Measurements from ENCODE around the gene TSPAN10. TPM values are rescaled to one million over a fixed set of nuclear protein-coding genes. Genes with fewer than 3 reads are reported as not detected.

The TSPAN10 gene
- total and polyA plus RNA-seq, 2 experiments from 2014 or later: 5.0 to 5.8 TPM

GRCh38 chr17:81656835-81657234 is 19.8 kb downstream of the TSPAN10 start:
- no peaks in the 10 kb centered on the region for H3K36me3 ChIP-seq
- H3K27ac ChIP-seq: peak overlapping the region; percentile 14
- H3K9me3 ChIP-seq (ENCODE audit: low read depth): no peaks in the 10 kb centered on the region
- TF ChIP-seq CTCF (IDR thresholded peaks at IDR 0.05; ENCODE audit: low read depth, low read length): no peak
- H3K4me1 ChIP-seq (ENCODE audit: low read depth): peaks cover 15% of the 10 kb centered on the region
- DNase-seq (ENCODE audit: low read depth in 1 of 2, low spot score in 1 of 2): no peak
- H3K27me3 ChIP-seq: no peaks in the 10 kb centered on the region
- H3K4me3 ChIP-seq: no peak overlapping the region

GRCh38 chr17:81659038-81659437 is 22.0 kb downstream of the TSPAN10 start:
- no peak overlapping the region for H3K4me3 ChIP-seq
- no peaks in the 10 kb centered on the region for H3K36me3 ChIP-seq
- TF ChIP-seq CTCF (IDR thresholded peaks at IDR 0.05; ENCODE audit: low read depth, low read length): no peak
- H3K4me1 ChIP-seq (ENCODE audit: low read depth): peaks cover 10% of the 10 kb centered on the region
- H3K9me3 ChIP-seq (ENCODE audit: low read depth): no peaks in the 10 kb centered on the region
- H3K27me3 ChIP-seq: no peaks in the 10 kb centered on the region
- no peak for DNase-seq (ENCODE audit: low read depth in 1 of 2, low spot score in 1 of 2)
- H3K27ac ChIP-seq: no peak overlapping the region

GRCh38 chr17:81660441-81660840 is 23.4 kb downstream of the TSPAN10 start:
- no peak for DNase-seq (ENCODE audit: low read depth in 1 of 2, low spot score in 1 of 2)
- Histone ChIP-seq H3K36me3 (no peaks in the 10 kb centered on the region), H3K27ac (no peak overlapping the region), H3K9me3 (ENCODE audit: low read depth) (no peaks in the 10 kb centered on the region), H3K4me3 (no peak overlapping the region), H3K27me3 (no peaks in the 10 kb centered on the region), H3K4me1 (ENCODE audit: low read depth) (peaks cover 13% of the 10 kb centered on the region)
- TF ChIP-seq CTCF (IDR thresholded peaks at IDR 0.05; ENCODE audit: low read depth, low read length): no peak

GRCh38 chr17:81662002-81662401 is 25.0 kb downstream of the TSPAN10 start:
- H3K27ac ChIP-seq: no peak overlapping the region
- no peak for TF ChIP-seq CTCF (IDR thresholded peaks at IDR 0.05; ENCODE audit: low read depth, low read length)
- no peaks in the 10 kb centered on the region for H3K27me3 ChIP-seq
- H3K9me3 ChIP-seq (ENCODE audit: low read depth): no peaks in the 10 kb centered on the region
- H3K4me3 ChIP-seq: no peak overlapping the region
- DNase-seq (ENCODE audit: low read depth in 1 of 2, low spot score in 1 of 2): no peak
- no peaks in the 10 kb centered on the region for H3K36me3 ChIP-seq
- peaks cover 13% of the 10 kb centered on the region for H3K4me1 ChIP-seq (ENCODE audit: low read depth)

GRCh38 chr17:81664051-81664470 is 27.1 kb downstream of the TSPAN10 start:
- Histone ChIP-seq H3K27me3 (no peaks in the 10 kb centered on the region), H3K4me3 (no peak overlapping the region), H3K27ac (no peak overlapping the region), H3K4me1 (ENCODE audit: low read depth) (peaks cover 8% of the 10 kb centered on the region), H3K9me3 (ENCODE audit: low read depth) (no peaks in the 10 kb centered on the region), H3K36me3 (peaks cover under 1% of the 10 kb centered on the region)
- no peak for DNase-seq (ENCODE audit: low read depth in 1 of 2, low spot score in 1 of 2)
- TF ChIP-seq CTCF (IDR thresholded peaks at IDR 0.05; ENCODE audit: low read depth, low read length): no peak
